ENCODE data around the gene ATP6V1B1. TPM values are rescaled to one million over a fixed set of nuclear protein-coding genes. Genes with fewer than 3 reads are reported as not detected.

ATP6V1B1 gene
- total and polyA plus RNA-seq, 10 of the 15 experiments (the other 5 are each of a cell fraction or from before 2014, with no cell fraction given): not detected

- TF ChIP-seq FOXM1 (IDR thresholded peaks at IDR 0.05; ENCODE audit: low read depth, low read length) (no peak), TBL1XR1 (IDR thresholded peaks at IDR 0.05; ENCODE audit: low read depth, low read length) (no peak), HDGF (IDR thresholded peaks at IDR 0.05) (no peak), IRF5 (IDR thresholded peaks at IDR 0.05; ENCODE audit: borderline replicate concordance) (no peak), HDAC6 (IDR thresholded peaks at IDR 0.05; ENCODE audit: unreplicated experiment) (no peak), SREBF1 (IDR thresholded peaks at IDR 0.05; ENCODE audit: low read length) (no peak), CEBPB (IDR thresholded peaks at IDR 0.05; ENCODE audit: borderline replicate concordance in 1 of 2, low read depth in 2 of 2, low read length in 2 of 2) (no peak), NR2C1 (IDR thresholded peaks at IDR 0.05) (no peak), EGR1 (IDR thresholded peaks at IDR 0.05; ENCODE audit: borderline replicate concordance in 1 of 2, low read depth in 2 of 2, low read length in 2 of 2) (peak in 1 of 2 experiments; percentile 85; a peak in 2 of 3 replicates)
- TF ChIP-seq, protein P1, sequence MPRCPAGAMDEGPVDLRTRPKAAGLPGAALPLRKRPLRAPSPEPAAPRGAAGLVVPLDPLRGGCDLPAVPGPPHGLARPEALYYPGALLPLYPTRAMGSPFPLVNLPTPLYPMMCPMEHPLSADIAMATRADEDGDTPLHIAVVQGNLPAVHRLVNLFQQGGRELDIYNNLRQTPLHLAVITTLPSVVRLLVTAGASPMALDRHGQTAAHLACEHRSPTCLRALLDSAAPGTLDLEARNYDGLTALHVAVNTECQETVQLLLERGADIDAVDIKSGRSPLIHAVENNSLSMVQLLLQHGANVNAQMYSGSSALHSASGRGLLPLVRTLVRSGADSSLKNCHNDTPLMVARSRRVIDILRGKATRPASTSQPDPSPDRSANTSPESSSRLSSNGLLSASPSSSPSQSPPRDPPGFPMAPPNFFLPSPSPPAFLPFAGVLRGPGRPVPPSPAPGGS (IDR thresholded peaks at IDR 0.05; ENCODE audit: borderline replicate concordance, insufficient read depth, low read depth, low read length, poor library complexity, severe bottlenecking): no peak
- TF ChIP-seq, protein P2, sequence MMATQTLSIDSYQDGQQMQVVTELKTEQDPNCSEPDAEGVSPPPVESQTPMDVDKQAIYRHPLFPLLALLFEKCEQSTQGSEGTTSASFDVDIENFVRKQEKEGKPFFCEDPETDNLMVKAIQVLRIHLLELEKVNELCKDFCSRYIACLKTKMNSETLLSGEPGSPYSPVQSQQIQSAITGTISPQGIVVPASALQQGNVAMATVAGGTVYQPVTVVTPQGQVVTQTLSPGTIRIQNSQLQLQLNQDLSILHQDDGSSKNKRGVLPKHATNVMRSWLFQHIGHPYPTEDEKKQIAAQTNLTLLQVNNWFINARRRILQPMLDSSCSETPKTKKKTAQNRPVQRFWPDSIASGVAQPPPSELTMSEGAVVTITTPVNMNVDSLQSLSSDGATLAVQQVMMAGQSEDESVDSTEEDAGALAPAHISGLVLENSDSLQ (IDR thresholded peaks at IDR 0.05): no peak
Observed at GRCh38 chr2:70994009-70994698, 58.5 kb downstream of the ATP6V1B1 start (continued).

Data from GM12878 (cell line).